ENCODE data around the gene MTA1.

DNA sequence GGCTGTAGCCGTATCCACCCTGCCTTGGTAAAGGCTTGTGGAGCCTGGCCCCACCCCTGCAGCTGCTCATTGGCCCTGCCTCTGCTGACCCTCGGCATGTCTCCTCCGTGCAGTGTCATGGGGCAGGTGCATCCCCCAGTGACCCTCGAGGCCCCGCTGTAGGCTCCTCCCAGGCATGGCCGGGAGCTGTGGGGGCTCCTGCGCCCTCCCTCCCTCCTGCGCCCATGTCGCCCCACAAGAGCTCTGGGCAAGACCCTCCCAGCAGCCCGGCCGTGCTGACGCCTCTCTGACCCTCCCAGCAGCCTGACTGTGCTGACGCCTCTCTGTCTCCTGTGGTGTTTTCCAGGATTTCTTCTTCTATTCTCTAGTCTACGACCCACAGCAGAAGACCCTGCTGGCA is 34.2 kb downstream of the MTA1 start:
- no peak for TF ChIP-seq CTCF (IDR thresholded peaks at IDR 0.05; ENCODE audit: low read depth, low read length, poor library complexity, severe bottlenecking)
- TF ChIP-seq EZH2phosphoT487 (IDR thresholded peaks at IDR 0.05; ENCODE audit: borderline replicate concordance, low read length): no peak
